ENCODE results near the gene EXOC6B. TPM values are rescaled to one million over a fixed set of nuclear protein-coding genes. Genes with fewer than 3 reads are reported as not detected.

Gene EXOC6B
- total RNA-seq, 1 experiment from 2014 or later = 34.3 TPM

GRCh38 chr2:72604468-72604867, 221.4 kb downstream of the EXOC6B start:
- ChIA-PET CTCF (interaction anchor here (0.6 kb wide), 1 partner anchor 119 kb away, joined by 3 read pairs; no protein-coding TSS in a partner anchor), POLR2A (ENCODE audit: unreplicated experiment) (no interaction called here)
- intact Hi-C loops (cut with micrococcal nuclease; ENCODE audit: unreplicated experiment) = no loop called here
- no peak overlapping the region for H3K27ac ChIP-seq
- no TSS peak for BruUV-seq (replicated peaks)
- no peak overlapping the region for H3K4me2 ChIP-seq
- H3K9me2 ChIP-seq (ENCODE audit: insufficient read depth) = no peaks in the 10 kb centered on the region; the same call in 1 of the 2 replicates
- H3F3A ChIP-seq (ENCODE audit: insufficient read depth, low read depth) = no peaks in the 10 kb centered on the region
- H3K36me3 ChIP-seq (ENCODE audit: low read depth) = no peaks in the 10 kb centered on the region
- H4K20me1 ChIP-seq (ENCODE audit: insufficient read depth) = no peaks in the 10 kb centered on the region; the same call in 1 of the 2 replicates
- H3K9me3 ChIP-seq (ENCODE audit: insufficient read depth, low read depth) = no peaks in the 10 kb centered on the region
- TF ChIP-seq EZH2 (IDR thresholded peaks at IDR 0.05; ENCODE audit: low read depth) (no peak), CTCF (conservative IDR thresholded peaks at IDR 0.05) (no peak)
- no peaks in the 10 kb centered on the region for H3K27me3 ChIP-seq (ENCODE audit: insufficient read depth, low read depth)
- H3K4me3 ChIP-seq = no peak overlapping the region
- H3K79me2 ChIP-seq (ENCODE audit: low read depth) = no peaks in the 10 kb centered on the region
- DNase-seq = no peak
- no peak overlapping the region for H2AFZ ChIP-seq
- no peaks in the 10 kb centered on the region for H3K4me1 ChIP-seq (replicated peaks; ENCODE audit: insufficient read depth)

- Histone ChIP-seq H3K27me3 (ENCODE audit: insufficient read depth, low read depth) (no peaks in the 10 kb centered on the region), H4K20me1 (ENCODE audit: insufficient read depth) (no peaks in the 10 kb centered on the region; the same call in 1 of the 2 replicates), H3F3A (ENCODE audit: insufficient read depth, low read depth) (no peaks in the 10 kb centered on the region), H3K36me3 (ENCODE audit: low read depth) (no peaks in the 10 kb centered on the region), H2AFZ (no peak overlapping the region), H3K9me3 (ENCODE audit: insufficient read depth, low read depth) (no peaks in the 10 kb centered on the region), H3K27ac (no peak overlapping the region), H3K4me1 (replicated peaks; ENCODE audit: insufficient read depth) (no peaks in the 10 kb centered on the region), H3K4me2 (no peak overlapping the region), H3K9me2 (ENCODE audit: insufficient read depth) (no peaks in the 10 kb centered on the region; the same call in 1 of the 2 replicates), H3K79me2 (ENCODE audit: low read depth) (no peaks in the 10 kb centered on the region), H3K4me3 (no peak overlapping the region)
- ChIA-PET POLR2A (ENCODE audit: unreplicated experiment) (no interaction called here), CTCF (no interaction called here)
- no TSS peak for BruUV-seq (replicated peaks)
- intact Hi-C loops (cut with micrococcal nuclease; ENCODE audit: unreplicated experiment) = no loop called here
- TF ChIP-seq CTCF (conservative IDR thresholded peaks at IDR 0.05) (no peak), EZH2 (IDR thresholded peaks at IDR 0.05; ENCODE audit: low read depth) (no peak)
- DNase-seq = no peak
Measured at GRCh38 chr2:72603481-72603880, 222.4 kb downstream of the EXOC6B start.

DNA sequence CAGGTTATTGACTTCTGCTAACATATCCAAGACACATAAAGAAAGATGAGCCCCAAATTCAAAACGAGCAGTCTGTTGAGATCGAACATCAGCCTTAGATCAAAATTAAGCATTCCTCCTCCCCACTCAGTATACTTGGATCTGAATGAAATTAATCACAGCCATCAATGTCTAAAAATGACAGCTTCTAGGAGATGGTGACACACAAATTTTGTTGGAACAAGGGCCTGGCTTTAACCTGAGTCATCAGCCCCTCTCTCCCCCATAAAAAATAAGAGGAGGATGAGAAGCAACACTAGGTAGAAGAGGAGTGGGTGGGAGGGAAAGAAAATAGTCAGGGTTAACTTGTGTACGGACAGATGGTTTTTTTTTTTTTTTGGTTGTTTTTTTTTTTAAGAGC, 223.1 kb downstream of the EXOC6B start:
- Histone ChIP-seq H3K27me3 (ENCODE audit: insufficient read depth, low read depth) (no peaks in the 10 kb centered on the region), H3K36me3 (ENCODE audit: low read depth) (no peaks in the 10 kb centered on the region), H2AFZ (no peak overlapping the region), H3K79me2 (ENCODE audit: low read depth) (no peaks in the 10 kb centered on the region), H3K4me2 (no peak overlapping the region), H3K4me1 (replicated peaks; ENCODE audit: insufficient read depth) (no peaks in the 10 kb centered on the region), H3K9me3 (ENCODE audit: insufficient read depth, low read depth) (no peaks in the 10 kb centered on the region), H3K4me3 (no peak overlapping the region), H3K27ac (no peak overlapping the region), H4K20me1 (ENCODE audit: insufficient read depth) (no peaks in the 10 kb centered on the region; the same call in 1 of the 2 replicates), H3F3A (ENCODE audit: insufficient read depth, low read depth) (no peaks in the 10 kb centered on the region), H3K9me2 (ENCODE audit: insufficient read depth) (no peaks in the 10 kb centered on the region)
- no TSS peak for BruUV-seq (replicated peaks)
- no peak for DNase-seq
- intact Hi-C loops (cut with micrococcal nuclease; ENCODE audit: unreplicated experiment) = no loop called here
- ChIA-PET CTCF (no interaction called here), POLR2A (ENCODE audit: unreplicated experiment) (no interaction called here)
- TF ChIP-seq EZH2 (IDR thresholded peaks at IDR 0.05; ENCODE audit: low read depth) = no peak
- no peak for TF ChIP-seq CTCF (conservative IDR thresholded peaks at IDR 0.05)
